Immature natural killer cell (primary cell): ENCODE data around the gene PRKAG2. TPM values are rescaled to one million over a fixed set of nuclear protein-coding genes. Genes with fewer than 3 reads are reported as not detected.

ENCODE experiments used
- DNase-seq, 3 donors: peaks; one replicate each; pipeline ENCODE4 v3.0.0; 2022; ENCODE audit warnings: mixed read lengths in 1 of 3
- H3K27ac Mint-ChIP-seq, 6 donors: one replicate each; pipeline ENCODE4 v1.8.0; 2020; ENCODE audit warnings: mixed read lengths in 6 of 6, mild to moderate bottlenecking in 5 of 6, inconsistent platforms in 4 of 6, moderate library complexity in 3 of 6
- H3K27me3 Mint-ChIP-seq, 3 donors: one replicate each; pipeline ENCODE4 v1.8.0; 2020 to 2021; ENCODE audit warnings: low read depth in 3 of 3, mild to moderate bottlenecking in 3 of 3, mixed read lengths in 3 of 3, moderate library complexity in 3 of 3, inconsistent platforms in 1 of 3
- H3K36me3 Mint-ChIP-seq, 3 donors: one replicate each; pipeline ENCODE4 v1.8.0; 2020; ENCODE audit warnings: mixed read lengths in 3 of 3, inconsistent platforms in 2 of 3, mild to moderate bottlenecking in 2 of 3
- H3K4me1 Mint-ChIP-seq, 2 donors: one replicate each; pipeline ENCODE4 v1.8.0; 2020; ENCODE audit warnings: inconsistent platforms in 2 of 2, mild to moderate bottlenecking in 2 of 2, mixed read lengths in 2 of 2, moderate library complexity in 1 of 2
- H3K4me3 Mint-ChIP-seq, 5 donors: one replicate each; pipeline ENCODE4 v1.8.0; 2020; ENCODE audit warnings: mild to moderate bottlenecking in 5 of 5, mixed read lengths in 5 of 5, inconsistent platforms in 3 of 5, moderate library complexity in 3 of 5
- H3K9me3 Mint-ChIP-seq, 6 donors: one replicate each; pipeline ENCODE4 v1.8.0; 2020; ENCODE audit warnings: mild to moderate bottlenecking in 6 of 6, mixed read lengths in 6 of 6, inconsistent platforms in 4 of 6, moderate library complexity in 3 of 6
- polyA plus RNA-seq, 3 donors: library from polyadenylated mRNA; unstranded; fragments of 300-500 nt; fragmentation: Illumina TruSeq; gene quantifications; one replicate each; pipeline ENCODE4 v1.2.3, GENCODE V29; 2021

The PRKAG2 gene
- polyA plus RNA-seq, 3 donors from 2014 or later: 14.7 to 22.5 (median 19.1) TPM

DNA sequence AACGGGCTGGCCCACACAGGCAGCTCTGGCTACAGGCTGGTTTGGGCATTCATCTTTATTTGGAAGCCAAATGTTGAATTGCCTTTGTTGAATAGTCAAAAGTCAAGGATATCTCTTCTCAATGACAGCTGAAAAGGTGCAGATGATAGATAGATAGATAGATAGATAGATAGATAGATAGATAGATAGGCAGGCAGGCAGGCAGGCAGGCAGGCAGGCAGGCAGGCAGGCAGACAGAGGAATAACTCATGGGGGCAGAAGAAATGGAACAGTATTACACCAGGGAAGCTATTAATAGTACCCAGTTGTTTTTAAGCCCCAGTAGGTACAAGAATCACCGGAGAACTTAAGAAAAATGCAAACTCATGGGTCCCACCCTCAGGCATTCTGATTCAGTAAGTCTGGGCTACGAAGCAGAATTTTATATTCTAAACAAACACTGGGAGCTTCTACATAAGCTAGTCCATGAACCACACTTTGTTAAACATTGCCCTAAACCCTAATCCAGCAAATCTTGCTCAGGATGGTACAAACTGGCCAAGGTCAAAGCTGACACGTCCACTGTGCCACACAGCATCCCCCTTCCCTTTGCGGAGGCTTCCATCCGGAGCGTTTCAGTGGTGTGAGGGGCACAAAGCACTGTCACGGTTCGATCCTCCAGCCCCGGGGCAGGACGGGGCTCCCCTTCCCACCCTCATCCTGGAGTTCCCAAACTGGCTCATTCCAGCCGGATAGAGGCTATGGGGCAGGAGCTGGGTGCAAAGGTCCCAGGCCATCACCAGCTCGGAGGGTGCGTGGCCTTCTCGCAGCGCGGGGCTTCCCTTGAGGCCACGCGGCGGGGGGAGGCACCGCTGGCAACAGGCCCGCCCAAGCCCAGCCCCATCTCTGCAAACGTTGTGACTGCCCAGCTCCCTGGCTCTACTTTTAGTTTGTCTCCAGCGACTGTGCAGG, 6.7 kb downstream of the PRKAG2 start:
- H3K36me3 Mint-ChIP-seq: no peaks in the 10 kb centered on the region
- peaks cover 20 to 48% of the 10 kb centered on the region in 2 donors for H3K4me1 Mint-ChIP-seq
- DNase-seq: no peak
- H3K4me3 Mint-ChIP-seq: no peak overlapping the region
- peak overlapping the region in 1 of 6 donors; percentile 5 for H3K27ac Mint-ChIP-seq
- no peaks in the 10 kb centered on the region for H3K9me3 Mint-ChIP-seq
- H3K27me3 Mint-ChIP-seq: peaks cover 3 to 8% (median 4%) of the 10 kb centered on the region in 3 donors

DNA sequence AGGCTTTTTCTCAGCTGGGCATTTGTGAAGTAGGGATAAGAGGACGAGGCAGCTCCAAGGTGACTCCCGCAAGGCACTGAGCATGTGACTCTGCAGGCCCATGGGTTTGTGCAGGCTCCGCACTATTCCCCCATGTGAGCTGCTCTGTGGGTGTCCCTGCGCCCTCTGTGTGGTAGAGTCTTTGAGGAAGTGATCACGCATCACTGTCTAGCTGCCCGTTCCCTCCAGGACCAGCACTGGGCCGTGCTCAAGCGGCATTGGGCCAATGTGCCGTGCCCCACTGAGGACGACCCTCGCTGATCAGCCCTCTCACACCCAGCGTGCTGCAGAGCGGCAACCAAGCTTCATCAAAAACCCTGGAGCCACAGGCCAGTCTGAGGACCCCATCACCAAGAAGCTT, 7.5 kb downstream of the PRKAG2 start:
- no peak overlapping the region for H3K27ac Mint-ChIP-seq
- peaks cover 0 to 2% (median 0%) of the 10 kb centered on the region in 3 donors for H3K27me3 Mint-ChIP-seq
- H3K36me3 Mint-ChIP-seq: no peaks in the 10 kb centered on the region
- H3K4me3 Mint-ChIP-seq: no peak overlapping the region
- no peaks in the 10 kb centered on the region for H3K9me3 Mint-ChIP-seq
- peaks cover 17 to 45% of the 10 kb centered on the region in 2 donors for H3K4me1 Mint-ChIP-seq
- DNase-seq: no peak

DNA sequence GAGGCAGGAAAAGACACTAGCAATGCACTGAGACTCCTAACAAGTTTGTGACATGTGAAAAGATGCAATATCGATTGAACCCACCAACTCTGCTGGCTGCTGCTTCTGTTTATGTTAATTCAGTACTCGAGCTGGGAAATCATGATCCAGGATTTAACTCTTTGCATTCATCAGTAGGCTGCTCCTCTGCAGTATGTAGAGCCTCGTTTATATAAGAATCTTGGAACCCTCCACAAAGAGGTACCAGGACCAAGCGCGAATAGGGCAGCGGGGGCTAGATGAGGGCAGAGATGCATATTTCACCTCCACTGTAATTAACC, 7.8 kb downstream of the PRKAG2 start:
- Mint-ChIP-seq H3K27ac (no peak overlapping the region), H3K36me3 (no peaks in the 10 kb centered on the region), H3K4me1 (peaks cover 19 to 48% of the 10 kb centered on the region in 2 donors), H3K27me3 (peaks cover 0 to 2% (median 0%) of the 10 kb centered on the region in 3 donors), H3K9me3 (no peaks in the 10 kb centered on the region), H3K4me3 (no peak overlapping the region)
- DNase-seq: no peak

DNA sequence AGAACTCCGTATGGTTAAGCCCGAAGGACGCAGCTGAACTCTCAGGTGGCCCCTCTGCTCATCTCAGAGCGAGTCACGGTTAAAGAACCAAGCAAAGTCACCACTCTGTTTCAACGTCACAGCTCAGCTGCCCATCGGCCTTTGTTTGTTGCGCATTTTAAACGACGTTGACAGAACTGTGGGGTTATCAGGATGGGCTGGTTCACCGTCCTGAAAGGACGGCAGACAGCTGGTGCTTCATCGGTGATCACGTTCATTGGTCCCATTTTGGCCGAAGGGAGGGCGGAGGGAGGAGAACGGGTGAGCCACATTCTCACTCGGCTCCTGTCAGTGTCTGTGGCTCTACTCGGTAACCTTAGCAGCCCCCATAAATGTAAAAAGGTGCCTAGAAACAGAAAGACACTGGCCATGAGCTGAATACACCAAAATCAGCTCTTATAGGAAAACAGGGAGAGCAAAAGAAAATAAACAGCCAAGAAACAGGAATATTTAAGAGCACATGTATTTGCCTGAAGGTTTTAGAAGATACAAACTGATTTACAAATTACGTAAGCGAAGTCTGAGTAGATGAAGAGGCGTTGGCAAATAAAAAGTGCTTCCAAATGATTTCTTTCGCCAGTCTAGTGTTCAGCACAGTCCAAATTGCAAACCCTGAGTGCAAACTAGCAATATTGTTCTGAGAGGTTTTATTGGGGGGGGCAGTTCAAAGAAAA, 8.4 kb downstream of the PRKAG2 start:
- Mint-ChIP-seq H3K27me3 (peaks cover 0 to 2% (median 0%) of the 10 kb centered on the region in 3 donors), H3K4me3 (no peak overlapping the region), H3K4me1 (peaks cover 19 to 45% of the 10 kb centered on the region in 2 donors), H3K27ac (no peak overlapping the region), H3K36me3 (no peaks in the 10 kb centered on the region), H3K9me3 (no peaks in the 10 kb centered on the region)
- no peak for DNase-seq

DNA sequence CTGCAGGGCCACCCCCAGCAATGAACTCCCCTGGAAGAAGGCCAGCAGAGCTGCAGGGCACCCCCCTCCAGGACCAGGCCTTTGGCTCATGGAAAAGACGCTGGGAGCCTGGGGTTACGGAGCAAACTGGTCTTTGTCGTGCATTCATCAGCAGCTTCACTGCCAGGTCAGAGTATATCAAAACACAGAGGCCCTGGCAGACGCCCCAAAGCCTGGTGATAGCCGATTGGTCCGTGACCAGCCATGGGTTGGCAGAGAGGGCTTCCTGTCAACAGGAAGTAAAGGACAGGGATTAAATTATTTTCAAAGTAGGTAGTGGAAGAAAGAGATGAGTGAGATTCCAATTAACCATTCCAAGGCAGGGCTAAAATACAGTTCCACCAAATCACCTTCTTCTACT, 9.0 kb downstream of the PRKAG2 start:
- peaks cover 16 to 39% of the 10 kb centered on the region in 2 donors for H3K4me1 Mint-ChIP-seq
- peaks cover 0 to 2% (median 0%) of the 10 kb centered on the region in 3 donors for H3K27me3 Mint-ChIP-seq
- H3K27ac Mint-ChIP-seq: no peak overlapping the region
- no peaks in the 10 kb centered on the region for H3K36me3 Mint-ChIP-seq
- H3K9me3 Mint-ChIP-seq: no peaks in the 10 kb centered on the region
- no peak for DNase-seq
- no peak overlapping the region for H3K4me3 Mint-ChIP-seq

DNA sequence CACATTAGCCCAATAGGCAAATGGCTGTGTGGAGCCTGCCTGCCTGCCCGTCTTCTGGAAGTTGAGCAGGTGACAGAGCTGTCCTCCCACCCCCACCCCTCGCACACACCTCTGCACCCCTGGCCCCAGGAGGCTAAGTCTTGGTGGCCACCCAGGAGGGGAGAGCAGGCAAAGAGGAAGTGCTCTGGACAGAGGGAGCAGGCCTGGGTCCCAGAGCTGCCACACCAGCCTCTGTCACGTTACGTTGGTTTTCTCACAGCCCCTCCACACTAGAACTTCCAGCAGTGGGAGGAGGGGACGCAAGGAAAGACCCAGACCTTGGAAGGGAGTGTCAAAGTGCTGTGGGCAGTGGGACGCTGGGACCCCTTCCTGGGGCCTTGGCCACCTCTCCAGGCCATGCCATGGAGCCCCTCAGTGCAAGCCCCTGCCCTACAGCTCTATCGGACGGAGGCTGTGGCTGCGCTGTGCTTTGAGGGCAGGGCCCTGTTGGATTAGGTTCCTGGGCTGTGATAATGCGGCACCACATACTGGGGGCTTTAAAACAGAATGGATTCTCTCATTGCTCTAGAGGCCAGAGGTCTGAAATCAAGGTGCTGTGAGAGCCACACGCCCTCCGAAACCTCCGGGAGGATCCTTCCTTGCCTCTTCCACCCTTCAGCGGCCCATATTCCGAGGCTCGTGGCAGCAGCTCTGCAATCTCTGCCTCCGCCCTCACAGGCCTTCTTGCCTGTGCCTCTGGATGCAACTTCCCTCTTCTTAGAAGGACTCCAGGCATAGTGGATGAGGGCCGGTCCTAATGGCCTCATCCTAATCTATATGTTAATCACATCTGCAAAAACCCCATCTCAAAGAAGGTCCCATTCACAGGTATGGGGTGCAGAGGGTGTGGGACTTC, 9.9 kb downstream of the PRKAG2 start:
- H3K4me1 Mint-ChIP-seq: peaks cover 15 to 36% of the 10 kb centered on the region in 2 donors
- no peak for DNase-seq
- no peaks in the 10 kb centered on the region for H3K9me3 Mint-ChIP-seq
- H3K4me3 Mint-ChIP-seq: no peak overlapping the region
- no peaks in the 10 kb centered on the region for H3K36me3 Mint-ChIP-seq
- H3K27me3 Mint-ChIP-seq: peaks cover 0 to 2% (median 0%) of the 10 kb centered on the region in 3 donors
- peak overlapping the region in 1 of 6 donors; percentile 24 for H3K27ac Mint-ChIP-seq

DNA sequence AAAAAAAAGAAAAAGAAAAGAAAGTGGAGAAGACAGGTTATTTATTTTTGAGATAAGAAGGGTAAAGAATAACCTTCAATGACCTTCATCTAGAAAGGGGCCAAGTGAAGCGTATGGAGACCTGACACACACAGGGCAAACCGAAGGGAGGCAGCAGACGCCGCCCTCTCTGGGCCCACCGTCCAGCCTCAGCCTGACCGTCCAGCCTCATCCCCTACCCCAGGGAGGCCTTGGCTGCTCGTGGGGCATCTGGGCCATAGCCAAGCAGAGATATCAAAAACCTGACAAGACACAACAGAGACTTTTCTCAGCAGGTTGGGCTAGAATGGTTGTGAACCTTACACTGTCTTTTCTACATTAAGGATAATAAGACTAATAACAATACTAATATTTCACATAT, 10.9 kb downstream of the PRKAG2 start:
- no peaks in the 10 kb centered on the region for H3K9me3 Mint-ChIP-seq
- no peak for DNase-seq
- H3K4me3 Mint-ChIP-seq: no peak overlapping the region
- peaks cover 0 to 2% (median 0%) of the 10 kb centered on the region in 3 donors for H3K27me3 Mint-ChIP-seq
- no peaks in the 10 kb centered on the region for H3K36me3 Mint-ChIP-seq
- peaks cover 7 to 26% of the 10 kb centered on the region in 2 donors for H3K4me1 Mint-ChIP-seq
- H3K27ac Mint-ChIP-seq: no peak overlapping the region

DNA sequence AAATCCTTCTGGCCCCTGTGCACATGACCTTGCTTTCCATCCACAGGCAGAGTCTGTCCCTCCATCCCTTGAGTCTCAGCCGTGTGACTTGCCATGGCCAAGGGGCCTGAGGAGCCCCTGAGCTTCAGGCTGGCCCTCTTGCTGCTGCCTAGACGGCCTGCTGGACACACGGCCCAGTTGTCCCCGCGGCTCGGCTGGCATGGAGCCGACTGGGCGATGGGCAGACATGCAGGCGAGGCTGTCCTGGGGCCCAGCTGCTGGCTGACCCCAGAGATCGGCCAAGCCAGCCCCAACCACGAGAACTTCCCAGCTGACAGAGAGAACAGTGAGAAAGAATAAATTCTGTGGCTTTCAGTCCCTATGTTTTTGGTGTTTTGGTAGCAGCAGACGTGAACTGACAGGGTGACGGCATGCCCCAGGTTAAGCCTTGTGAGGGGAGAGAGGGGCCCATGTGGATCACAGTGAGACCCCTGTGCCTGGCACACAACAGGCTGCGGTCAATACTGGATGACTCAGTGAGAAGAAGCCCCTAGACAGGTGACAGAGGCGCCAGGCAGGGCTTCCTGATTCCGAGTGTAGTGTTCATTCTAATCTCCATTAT, 11.7 kb downstream of the PRKAG2 start:
- no peak for DNase-seq
- no peaks in the 10 kb centered on the region for H3K36me3 Mint-ChIP-seq
- peaks cover 0 to 2% (median 0%) of the 10 kb centered on the region in 3 donors for H3K27me3 Mint-ChIP-seq
- no peak overlapping the region for H3K27ac Mint-ChIP-seq
- no peaks in the 10 kb centered on the region for H3K9me3 Mint-ChIP-seq
- peaks cover 5 to 22% of the 10 kb centered on the region in 2 donors for H3K4me1 Mint-ChIP-seq
- no peak overlapping the region for H3K4me3 Mint-ChIP-seq

DNA sequence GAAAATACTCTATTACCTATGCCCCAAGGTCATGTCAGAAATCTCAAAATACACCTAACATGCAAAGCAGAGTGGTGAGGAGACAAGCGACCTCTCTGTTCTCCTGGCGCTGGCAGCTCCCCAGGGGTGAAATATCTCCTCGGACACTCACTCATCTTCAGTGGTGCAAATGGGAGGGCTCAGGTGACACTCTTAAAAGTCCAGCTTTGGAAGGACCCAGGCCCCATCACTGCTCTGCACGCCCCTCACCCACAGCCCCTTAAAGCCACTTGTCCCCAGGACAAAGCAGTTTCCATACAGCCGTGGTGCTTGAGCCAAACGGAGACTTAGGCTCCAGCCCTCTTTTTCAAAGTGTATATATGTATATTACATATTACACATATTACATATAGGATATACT, 12.4 kb downstream of the PRKAG2 start:
- no peak for DNase-seq
- Mint-ChIP-seq H3K4me1 (peaks cover 5 to 16% of the 10 kb centered on the region in 2 donors), H3K27me3 (peaks cover 0 to 2% (median 0%) of the 10 kb centered on the region in 3 donors), H3K27ac (no peak overlapping the region), H3K9me3 (no peaks in the 10 kb centered on the region), H3K36me3 (no peaks in the 10 kb centered on the region), H3K4me3 (no peak overlapping the region)

DNA sequence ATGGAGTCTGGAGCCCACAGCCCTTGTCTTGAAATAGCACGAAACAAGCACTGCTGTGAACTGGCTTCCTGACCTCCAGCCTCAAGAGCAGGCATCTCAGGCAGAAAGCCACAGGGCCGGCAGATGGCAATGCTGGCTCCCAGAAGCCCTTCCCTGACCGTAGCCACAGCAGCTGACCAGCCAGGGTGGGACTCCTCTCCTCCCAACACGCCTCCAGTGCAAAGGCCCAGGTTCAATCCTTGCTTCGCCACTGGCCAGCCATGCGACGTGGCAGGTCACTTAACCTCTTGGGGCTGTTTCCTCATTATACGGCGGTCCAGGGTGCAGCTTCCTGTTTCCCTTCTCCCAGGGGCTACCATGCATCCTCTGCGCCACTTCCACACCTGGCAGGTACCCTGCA, 12.8 kb downstream of the PRKAG2 start:
- no peaks in the 10 kb centered on the region for H3K36me3 Mint-ChIP-seq
- peaks cover 5 to 14% of the 10 kb centered on the region in 2 donors for H3K4me1 Mint-ChIP-seq

DNA sequence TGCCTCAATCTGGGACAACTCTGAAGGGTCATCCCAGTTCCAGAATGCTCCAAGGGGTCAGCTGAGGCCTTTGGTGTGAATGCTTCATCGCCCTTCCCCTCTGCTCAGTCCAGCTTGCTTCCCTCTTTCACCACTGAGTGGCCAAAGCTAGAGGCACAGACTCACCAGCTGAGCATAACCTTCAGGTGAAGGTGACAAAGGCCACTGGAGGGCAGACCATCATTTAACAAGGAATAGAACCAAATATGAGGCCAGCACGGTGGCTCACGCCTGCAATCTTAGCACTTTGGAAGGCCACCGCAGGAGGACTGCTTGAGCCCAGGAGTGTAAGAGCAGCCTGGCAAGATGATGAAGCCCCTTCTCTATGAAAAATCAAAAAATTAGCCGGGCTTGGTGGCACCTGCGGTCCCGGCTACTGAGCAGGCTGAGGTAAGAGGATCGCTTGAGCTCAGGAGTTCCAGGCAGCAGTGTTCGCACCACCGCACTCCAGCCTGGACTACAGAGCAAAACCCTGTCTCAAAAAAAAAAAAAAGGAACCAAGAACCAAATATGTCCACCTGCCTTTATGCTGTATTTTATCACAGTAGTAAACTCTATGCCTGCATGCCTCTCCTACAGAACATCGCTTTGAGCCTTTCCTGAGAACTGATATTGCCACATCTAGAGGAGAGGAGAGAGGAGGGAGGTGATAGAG, 13.4 kb downstream of the PRKAG2 start:
- DNase-seq: no peak
- Mint-ChIP-seq H3K9me3 (no peaks in the 10 kb centered on the region), H3K36me3 (no peaks in the 10 kb centered on the region), H3K27me3 (peaks cover 0 to 1% (median 0%) of the 10 kb centered on the region in 3 donors), H3K4me1 (peaks cover 5 to 9% of the 10 kb centered on the region in 2 donors), H3K27ac (no peak overlapping the region), H3K4me3 (no peak overlapping the region)

More for the DNA sequence above, 12.8 kb downstream of the PRKAG2 start:
- Mint-ChIP-seq H3K4me3 (no peak overlapping the region), H3K9me3 (no peaks in the 10 kb centered on the region), H3K27ac (no peak overlapping the region), H3K27me3 (peaks cover 0 to 2% (median 0%) of the 10 kb centered on the region in 3 donors)
- DNase-seq: no peak

DNA sequence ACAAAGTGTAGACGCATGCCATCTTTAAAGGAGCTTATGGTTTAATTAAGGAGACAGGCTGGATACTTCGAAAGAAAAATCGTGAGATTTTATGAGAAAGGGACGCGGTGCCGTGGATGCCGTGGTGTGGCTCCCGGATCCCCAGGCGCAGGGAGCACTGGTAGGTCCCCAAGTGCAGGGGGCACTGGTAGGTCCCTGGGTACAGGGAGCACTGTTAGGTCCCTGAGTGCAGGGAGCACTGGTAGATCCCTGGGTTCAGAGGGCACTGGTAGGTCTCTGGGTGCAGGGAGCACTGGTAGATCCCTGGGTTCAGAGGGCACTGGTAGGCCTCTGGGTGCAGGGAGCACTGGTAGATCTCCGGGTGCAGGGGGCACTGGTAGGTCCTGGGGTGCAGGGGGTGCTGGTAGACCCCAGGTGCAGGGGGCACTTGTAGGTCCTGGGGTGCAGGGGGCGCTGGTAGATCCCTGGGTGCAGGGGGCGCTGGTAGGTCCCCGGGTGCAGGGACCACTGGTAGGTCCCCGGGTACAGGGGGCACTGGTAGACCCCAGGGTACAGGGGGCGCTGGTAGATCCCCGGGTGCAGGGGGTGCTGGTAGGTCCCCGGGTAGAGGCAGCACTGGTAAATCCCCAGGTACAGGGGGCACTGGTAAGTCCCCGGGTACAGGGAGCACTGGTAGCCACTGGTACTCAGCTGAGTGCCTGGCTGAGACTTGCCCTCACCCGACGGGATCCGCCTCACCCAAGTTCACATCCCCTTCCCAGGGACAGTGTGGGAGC, 14.1 kb downstream of the PRKAG2 start:
- Mint-ChIP-seq H3K27ac (no peak overlapping the region), H3K9me3 (no peaks in the 10 kb centered on the region), H3K4me1 (peaks cover 5 to 7% of the 10 kb centered on the region in 2 donors), H3K27me3 (no peaks in the 10 kb centered on the region), H3K36me3 (no peaks in the 10 kb centered on the region), H3K4me3 (no peak overlapping the region)
- no peak for DNase-seq
